NCI-H446 (cell line): ENCODE measurements around the gene OR5K2.

ENCODE experiments used
- DNase-seq, 2 experiments: peaks; one replicate each; lab custom pipeline; 2025; lab: John Stamatoyannopoulos, UW

OR5K2 gene

DNA sequence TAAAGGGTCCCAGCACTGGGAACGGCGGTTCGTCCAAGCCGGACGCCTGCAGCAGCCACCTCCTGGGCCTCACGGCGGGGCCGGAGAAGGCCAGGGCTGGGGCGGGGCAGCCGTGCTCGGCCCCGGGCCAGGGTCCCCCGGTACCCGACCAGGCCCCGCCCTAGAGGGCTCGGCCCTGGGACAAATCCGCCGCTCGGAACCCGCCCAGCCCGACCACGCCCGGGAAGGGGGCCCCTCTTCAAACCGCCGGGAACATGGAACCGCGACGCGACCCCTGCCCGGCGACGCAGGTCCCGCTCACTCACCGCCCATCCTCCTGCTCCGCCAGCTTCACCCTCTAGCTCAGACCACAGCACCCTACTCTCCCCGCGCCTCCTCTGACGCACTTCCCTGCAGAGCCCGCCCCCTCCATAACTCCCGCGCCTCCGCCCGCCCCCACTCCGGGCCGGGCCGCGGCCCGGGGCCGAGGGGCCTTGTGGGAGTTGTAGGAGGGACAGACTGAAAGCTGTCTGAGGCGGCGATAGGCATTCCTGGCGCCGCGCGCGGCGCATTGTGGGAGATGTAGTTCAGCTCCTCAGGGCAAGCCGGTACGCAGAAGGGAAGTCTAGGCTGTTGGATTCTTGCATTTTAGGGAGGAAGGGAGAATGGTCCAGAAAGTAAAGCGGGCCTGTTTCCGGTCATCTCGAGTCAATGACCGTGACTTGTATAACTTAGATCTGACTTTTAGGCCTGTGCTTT is 25.2 kb downstream of the OR5K2 start, which contains the start of gene CLDND1:
Gene CLDND1, minus strand, starts transcription at position 359 of the 738 bp plus-strand sequence. CDS start 1,478 bp downstream, outside the sequence.
- DNase-seq: peak; percentile 88 to 97

DNA sequence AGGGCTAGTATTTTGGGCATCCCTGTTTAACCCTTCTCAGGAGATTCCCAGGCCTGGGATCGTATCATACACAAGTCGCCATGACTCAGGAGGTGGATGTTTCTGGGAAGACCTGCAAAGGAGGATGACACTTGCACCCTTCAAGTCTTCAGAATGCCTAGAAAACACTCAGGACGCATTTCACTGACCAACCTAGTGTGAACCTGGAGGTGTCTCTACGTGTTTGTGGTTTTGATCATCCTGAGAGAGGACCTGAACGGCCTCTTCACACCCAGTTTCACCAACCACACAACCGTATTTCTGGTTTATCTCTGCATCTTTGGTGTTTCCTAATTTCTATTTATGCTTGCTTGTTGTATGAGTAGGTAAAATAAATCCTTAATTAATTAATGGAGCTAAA is 28.0 kb downstream of the OR5K2 start:
- no peak for DNase-seq

DNA sequence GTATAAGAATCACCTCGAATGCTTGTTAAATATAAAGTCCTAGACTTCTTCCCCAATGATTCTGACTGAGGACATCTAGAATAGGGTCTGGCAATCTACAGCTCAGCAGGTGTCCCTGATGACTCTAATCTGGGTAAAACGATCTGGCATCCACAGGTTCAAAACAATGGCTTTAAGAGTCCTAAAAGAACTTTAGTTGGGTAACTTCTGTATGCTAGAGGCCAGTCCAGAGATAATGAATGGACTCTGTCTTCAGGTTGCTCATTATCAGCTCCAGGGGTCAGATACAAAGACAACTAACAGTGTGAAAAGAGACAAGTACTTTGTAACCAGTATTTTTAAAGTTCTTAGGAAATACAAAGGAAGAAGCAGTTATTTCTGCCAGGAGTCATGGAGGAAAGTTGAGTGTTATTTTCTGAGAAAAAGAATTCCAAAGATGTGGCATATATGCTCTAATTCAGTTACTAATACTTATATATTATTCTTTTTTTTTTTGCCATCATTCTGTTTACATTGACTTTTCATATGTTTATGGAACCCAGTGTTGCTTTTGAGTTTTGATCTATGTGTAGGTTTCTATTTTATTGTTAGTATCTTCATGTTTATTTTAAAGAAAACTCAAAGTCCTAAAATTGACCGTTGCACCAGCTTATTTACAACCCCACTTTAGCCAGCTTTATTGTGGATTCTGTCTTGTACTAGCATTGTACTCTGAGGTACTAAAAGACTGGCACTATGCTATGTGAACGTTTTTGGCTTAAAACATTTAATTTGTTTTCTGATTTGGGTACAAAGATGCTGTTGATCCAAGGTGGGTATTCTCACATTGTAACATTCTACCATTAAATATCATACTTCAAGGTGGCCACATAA is 31.2 kb downstream of the OR5K2 start:
- no peak for DNase-seq

DNA sequence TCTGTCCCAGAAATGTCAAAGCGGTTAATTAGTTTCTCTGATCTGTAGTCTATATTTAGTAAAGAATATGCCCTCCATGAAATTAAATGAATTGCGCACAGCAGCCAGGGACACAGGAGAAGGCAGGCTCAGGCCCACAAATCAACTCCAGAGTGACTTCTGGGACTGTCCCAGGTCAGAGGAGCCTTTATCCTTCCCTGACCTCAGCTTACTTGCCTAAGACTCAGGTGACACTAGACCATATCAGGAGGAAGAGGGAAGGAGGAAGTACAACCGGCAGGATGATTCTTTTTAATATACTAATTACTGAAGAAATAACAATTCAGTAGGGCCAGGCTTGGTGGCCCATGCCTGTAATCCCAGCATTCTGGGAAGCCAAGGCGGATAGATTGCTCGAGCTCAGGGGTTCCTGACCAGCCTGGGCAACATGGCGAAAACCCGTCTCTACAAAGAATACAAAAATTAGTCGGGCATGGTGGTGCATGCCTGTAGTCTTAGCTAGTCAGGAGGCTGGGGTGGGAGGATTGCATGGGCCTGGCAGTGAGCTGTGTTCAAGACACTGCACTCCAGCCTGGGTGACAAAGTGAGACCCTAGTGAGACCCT is 32.5 kb downstream of the OR5K2 start:
- no peak for DNase-seq

DNA sequence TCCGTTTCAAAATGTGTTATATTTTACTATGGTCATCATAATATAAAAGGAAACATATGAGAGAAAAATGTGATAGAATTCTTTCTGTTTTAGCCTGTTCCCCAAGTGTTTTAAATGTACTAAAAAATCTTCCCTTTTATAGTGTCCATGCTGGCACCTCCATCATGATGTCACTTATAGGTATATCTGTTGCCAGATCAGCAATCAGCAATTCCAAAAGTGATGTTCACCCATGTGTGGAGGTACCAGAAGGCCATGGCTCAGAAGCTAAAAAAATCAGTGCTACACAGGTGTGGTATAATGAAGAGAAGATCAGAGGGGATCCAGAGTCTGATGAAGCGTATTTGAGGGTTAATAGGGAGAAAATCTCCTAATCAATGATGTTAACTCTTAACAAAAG is 33.2 kb downstream of the OR5K2 start:
- no peak for DNase-seq

DNA sequence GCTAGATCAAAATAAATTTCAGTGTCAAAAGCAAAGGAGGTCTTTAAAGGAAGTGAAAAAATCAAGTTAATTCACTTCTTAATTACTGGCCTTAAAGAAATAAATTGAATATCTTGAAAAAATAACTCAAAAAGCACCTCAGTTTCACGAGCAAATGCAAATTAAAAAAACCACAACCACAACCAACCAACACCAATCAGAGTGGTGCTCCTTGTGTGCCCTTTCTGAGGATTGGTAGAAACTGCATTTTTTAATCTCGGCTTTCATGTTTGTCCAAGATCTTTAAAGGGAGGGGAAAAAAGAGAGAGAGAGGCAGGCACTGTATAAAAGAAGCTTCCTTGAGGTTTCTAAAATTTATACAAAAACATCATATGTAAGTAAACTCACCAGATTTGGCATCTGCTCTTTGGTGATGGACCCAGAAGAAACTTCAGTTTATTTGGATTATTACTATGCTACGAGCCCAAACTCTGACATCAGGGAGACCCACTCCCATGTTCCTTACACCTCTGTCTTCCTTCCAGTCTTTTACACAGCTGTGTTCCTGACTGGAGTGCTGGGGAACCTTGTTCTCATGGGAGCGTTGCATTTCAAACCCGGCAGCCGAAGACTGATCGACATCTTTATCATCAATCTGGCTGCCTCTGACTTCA is 34.3 kb downstream of the OR5K2 start, which contains the start of gene GPR15:
Gene GPR15, plus strand, starts transcription at position 357 of the 653 bp plus-strand sequence. Its CDS starts 56 bp downstream, at position 413.
- DNase-seq: no peak

DNA sequence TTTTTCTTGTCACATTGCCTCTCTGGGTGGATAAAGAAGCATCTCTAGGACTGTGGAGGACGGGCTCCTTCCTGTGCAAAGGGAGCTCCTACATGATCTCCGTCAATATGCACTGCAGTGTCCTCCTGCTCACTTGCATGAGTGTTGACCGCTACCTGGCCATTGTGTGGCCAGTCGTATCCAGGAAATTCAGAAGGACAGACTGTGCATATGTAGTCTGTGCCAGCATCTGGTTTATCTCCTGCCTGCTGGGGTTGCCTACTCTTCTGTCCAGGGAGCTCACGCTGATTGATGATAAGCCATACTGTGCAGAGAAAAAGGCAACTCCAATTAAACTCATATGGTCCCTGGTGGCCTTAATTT is 34.8 kb downstream of the OR5K2 start:
- DNase-seq: no peak

DNA sequence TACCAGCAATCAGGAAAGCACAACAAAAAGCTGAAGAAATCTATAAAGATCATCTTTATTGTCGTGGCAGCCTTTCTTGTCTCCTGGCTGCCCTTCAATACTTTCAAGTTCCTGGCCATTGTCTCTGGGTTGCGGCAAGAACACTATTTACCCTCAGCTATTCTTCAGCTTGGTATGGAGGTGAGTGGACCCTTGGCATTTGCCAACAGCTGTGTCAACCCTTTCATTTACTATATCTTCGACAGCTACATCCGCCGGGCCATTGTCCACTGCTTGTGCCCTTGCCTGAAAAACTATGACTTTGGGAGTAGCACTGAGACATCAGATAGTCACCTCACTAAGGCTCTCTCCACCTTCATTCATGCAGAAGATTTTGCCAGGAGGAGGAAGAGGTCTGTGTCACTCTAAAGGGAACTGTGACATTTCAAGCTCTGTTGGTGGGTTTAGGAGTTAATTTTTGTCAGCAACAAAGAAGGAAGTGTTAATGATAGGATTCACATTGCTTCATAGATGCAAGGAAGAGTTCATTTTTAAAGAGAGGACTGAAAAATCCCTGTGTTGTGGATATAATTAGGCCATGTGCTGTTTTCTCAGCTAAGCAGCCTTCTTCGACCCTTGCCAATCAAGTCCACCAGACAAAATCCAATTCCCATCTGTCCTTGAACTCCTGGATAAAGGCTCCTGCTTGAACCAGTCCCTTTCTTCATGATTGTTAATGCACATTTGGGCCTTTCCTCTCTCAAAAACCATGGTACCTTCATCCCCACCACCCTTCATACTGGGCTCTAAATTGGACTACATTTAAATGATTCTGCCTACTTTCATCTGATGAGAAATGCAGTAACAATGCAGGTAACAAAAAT is 35.5 kb downstream of the OR5K2 start:
- DNase-seq: no peak

DNA sequence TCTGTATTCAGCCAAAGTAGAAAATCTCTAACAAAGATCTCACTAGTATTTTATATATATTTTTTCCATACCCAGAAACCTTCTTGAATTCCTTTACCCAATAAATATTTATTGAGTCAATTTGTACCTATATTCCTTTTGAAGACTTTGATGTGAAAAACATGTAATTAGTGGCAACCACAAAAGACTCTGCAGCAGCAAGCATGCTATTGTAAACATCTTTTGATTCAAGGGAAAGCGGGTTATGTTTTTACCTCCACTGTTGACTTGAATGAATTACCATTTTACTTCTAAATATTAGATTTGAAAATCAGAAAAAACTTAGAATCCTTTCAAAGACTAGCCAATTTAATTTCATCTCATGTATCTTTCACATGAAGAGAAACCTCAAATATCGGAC is 36.7 kb downstream of the OR5K2 start:
- DNase-seq: no peak

DNA sequence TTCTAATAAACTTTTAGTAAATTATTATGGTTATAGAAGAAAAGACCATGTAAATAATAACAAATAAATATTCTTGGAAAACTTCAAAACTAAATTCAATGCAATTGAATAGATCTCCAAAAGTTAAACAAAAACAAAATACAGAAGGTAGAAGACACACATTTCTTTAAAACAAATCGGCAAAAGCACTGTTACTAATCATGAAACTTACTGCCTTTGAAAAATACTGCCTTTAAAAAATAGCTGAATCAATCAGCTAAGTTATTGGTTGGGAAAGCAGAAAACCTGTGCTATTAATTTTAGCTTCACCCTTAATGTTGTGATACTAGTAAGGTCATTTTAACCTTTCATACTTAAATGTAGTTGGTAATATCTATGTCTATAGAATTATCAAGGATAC is 37.3 kb downstream of the OR5K2 start:
- DNase-seq: no peak

DNA sequence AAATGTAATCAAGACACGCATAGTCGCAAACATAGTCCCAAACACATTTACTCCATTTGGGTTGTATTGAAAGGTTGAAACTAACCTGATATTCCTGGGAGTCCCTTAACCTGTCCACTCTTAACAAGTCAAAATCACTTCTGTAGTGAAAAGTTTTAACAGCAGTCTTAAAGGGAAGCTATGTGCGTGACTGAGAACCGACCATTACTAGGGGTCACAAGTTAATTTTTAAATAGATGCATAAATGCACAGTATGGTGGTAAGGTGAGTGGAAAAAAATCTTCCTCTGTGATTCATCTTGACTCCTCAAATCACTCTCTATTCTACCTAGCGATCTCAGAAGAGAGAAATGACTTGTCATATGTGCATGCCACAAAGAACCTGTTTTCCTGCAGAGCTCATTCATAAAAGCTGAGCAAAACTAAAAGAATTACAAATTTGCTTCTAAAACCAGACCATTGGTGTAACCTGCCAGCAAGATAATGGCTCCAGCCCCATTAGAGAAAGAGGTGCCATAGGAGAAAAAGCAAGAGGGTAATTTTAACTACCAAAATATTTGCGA is 39.1 kb downstream of the OR5K2 start:
- DNase-seq: no peak

DNA sequence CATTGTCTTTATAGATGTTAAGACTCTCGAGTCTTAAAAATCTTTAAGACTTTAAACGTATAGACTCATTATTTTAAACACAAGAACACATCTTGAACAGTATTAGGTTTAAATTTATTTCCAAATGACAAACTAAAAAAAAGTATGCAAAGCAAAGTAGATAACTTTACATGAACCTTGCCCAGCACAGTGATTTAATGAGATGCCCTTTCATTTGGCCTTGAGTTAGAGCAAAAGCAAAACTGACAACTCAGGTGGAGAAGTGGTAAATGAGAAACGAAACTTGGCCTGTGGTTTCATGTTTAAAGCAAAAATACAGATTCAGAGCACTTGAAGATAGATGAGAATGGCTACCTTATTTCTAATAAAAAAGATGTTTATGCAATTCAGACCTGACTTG is 42.9 kb downstream of the OR5K2 start:
- DNase-seq: no peak

DNA sequence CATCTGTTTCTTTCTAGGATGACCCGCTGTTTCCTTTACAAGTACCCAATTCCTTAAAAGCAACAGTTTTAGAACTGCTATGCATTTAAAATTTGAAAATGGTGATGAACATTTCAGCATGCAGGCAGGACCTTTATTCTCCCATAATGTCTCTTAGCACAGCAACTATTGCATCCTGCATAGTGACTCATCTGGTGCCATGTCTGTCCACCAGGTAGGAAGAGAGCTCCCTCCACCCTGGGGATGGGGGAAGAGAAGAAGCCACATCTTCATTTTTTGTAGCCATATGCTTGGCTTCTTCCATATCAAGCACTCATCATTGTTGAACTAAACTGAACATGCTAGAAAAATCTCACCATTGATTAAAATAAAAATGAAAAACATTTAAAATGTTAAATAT is 44.2 kb downstream of the OR5K2 start:
- DNase-seq: no peak

DNA sequence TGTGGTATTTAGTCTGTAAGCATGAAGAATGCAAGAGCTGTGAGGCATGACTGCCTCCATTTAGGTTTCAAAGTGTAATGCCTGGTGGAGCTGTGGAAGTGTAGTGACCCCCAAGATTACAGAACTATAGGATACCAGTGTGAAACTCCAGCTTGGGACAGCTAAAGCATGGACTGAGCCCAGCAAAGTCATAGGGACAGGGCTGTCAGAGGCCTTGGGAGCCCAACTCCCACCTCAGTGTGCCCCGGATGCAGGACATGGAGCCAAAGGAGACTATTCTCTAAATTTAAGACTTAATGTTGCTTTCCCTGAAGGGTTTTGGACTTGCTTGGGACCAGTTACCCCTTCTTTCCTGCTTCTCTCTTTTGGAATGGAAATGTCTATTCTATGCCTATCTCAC is 45.1 kb downstream of the OR5K2 start:
- DNase-seq: no peak

DNA sequence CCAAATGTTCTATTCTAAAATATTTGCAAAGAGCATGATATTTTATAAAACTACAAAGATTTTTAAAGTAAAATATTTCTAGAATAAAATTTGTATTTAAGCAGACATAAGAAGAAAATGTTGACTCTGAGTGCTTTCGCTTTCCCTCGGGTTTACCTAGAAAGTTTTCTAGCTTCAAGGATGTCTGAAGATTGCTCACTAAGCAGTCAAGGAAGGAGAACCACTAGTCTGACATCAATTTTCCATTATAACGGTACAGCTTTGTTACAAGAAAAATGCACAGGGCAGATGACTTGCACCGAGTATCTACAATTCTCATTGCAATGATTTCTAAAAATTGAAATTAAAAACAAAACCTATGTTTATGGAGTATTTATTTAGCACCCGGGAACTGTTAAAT is 48.5 kb downstream of the OR5K2 start:
- DNase-seq: no peak
